H1 (cell line): ENCODE data around the gene PCDHGB5. TPM values are rescaled to one million over a fixed set of nuclear protein-coding genes. Genes with fewer than 3 reads are reported as not detected.
A peak's percentile ranks its signal among the peaks of the same experiment; 100 is the strongest.

Source experiments
- CTCF ChIA-PET: fragments of 300-600 bp; sonication (Branson Sonifier 250); formaldehyde crosslinking; loops from one replicate; lab custom pipeline; 2021; ENCODE audit not compliant: partially characterized antibody; lab: Charles Lee
- POLR2A ChIA-PET: fragments of 300-600 bp; sonication (Branson Sonifier 250); formaldehyde crosslinking; loops from one replicate; lab custom pipeline; 2021; ENCODE audit warnings: inconsistent platforms; ENCODE audit not compliant: partially characterized antibody; lab: Charles Lee
- DNase-seq, 2 experiments: peaks; one replicate each; pipeline versions ENCODE4 v3.0.0 to v3.0.0-alpha.2; 2010 to 2022; ENCODE audit warnings: low spot score in 2 of 2, low read depth in 1 of 2, mixed read lengths in 1 of 2
- FAIRE-seq: peaks from 2 replicates; lab custom pipeline; 2011; peaks lifted over from hg19 to GRCh38; lab: Jason Lieb, UNC
- H2AFZ ChIP-seq: 2 replicates; pipeline ENCODE4 v1.8.1; 2012; ENCODE audit warnings: low read length, inconsistent platforms
- H2AK5ac ChIP-seq: 2 replicates; pipeline ENCODE4 v1.6.1; 2013; ENCODE audit warnings: low read depth, low read length
- H2BK120ac ChIP-seq: replicated peaks from 2 replicates; pipeline ENCODE3; 2013; ENCODE audit warnings: low read depth, low read length, inconsistent platforms
- H2BK12ac ChIP-seq: 2 replicates; pipeline ENCODE4 v1.6.1; 2013; ENCODE audit warnings: low read depth, low read length
- H2BK15ac ChIP-seq: 2 replicates; pipeline ENCODE4 v1.6.1; 2013; ENCODE audit warnings: low read length
- H2BK20ac ChIP-seq: 2 replicates; pipeline ENCODE4 v1.6.1; 2013; ENCODE audit warnings: low read length
- H2BK5ac ChIP-seq: 2 replicates; pipeline ENCODE4 v1.6.1; 2013; ENCODE audit warnings: low read depth, low read length
- H3K14ac ChIP-seq: 2 replicates; pipeline ENCODE4 v1.6.1; 2013; ENCODE audit warnings: inconsistent platforms; ENCODE audit not compliant: insufficient read length
- H3K18ac ChIP-seq: 2 replicates; pipeline ENCODE4 v1.6.1; 2013; ENCODE audit warnings: low read length; ENCODE audit errors: extremely low read depth
- H3K23ac ChIP-seq: 2 replicates; pipeline ENCODE4 v1.6.1; 2013; ENCODE audit warnings: inconsistent platforms; ENCODE audit not compliant: insufficient read length
- H3K23me2 ChIP-seq: 2 replicates; pipeline ENCODE4 v1.6.1; 2013; ENCODE audit warnings: low read depth, low read length
- H3K27ac ChIP-seq: 2 replicates; pipeline ENCODE4 v1.6.1; 2011; ENCODE audit warnings: low read depth, low read length, inconsistent platforms
- H3K27me3 ChIP-seq, 4 experiments: replicated peaks in 1 of 4; 1 replicate in 1 of 4; 2 replicates in 3 of 4; pipeline versions ENCODE4 v1.6.1 to v1.8.1; 2011 to 2013; ENCODE audit warnings: low read length in 3 of 4, mild to moderate bottlenecking in 3 of 4, inconsistent platforms in 2 of 4, mixed read lengths in 2 of 4, moderate library complexity in 1 of 4; ENCODE audit not compliant: control insufficient read depth in 3 of 4, insufficient read depth in 3 of 4; ENCODE audit errors: extremely low read depth in 1 of 4
- H3K36me3 ChIP-seq, 4 experiments: 2 replicates each; pipeline versions ENCODE4 v1.6.1 to v1.8.1; 2011 to 2013; ENCODE audit warnings: mild to moderate bottlenecking in 4 of 4, low read length in 3 of 4, moderate library complexity in 2 of 4, control low read depth in 1 of 4, inconsistent platforms in 1 of 4; ENCODE audit not compliant: insufficient read depth in 4 of 4, control insufficient read depth in 2 of 4
- H3K4ac ChIP-seq: replicated peaks from 2 replicates; pipeline ENCODE3; 2013; ENCODE audit warnings: low read length, low read depth, mixed read lengths, inconsistent platforms; ENCODE audit not compliant: insufficient read length
- H3K4me1 ChIP-seq, 4 experiments: replicated peaks in 1 of 4; 1 replicate in 1 of 4; 2 replicates in 3 of 4; pipeline versions ENCODE4 v1.6.1 to v1.8.1; 2011 to 2013; ENCODE audit warnings: low read length in 3 of 4, inconsistent platforms in 2 of 4, mixed read lengths in 1 of 4; ENCODE audit not compliant: insufficient read depth in 4 of 4, control insufficient read depth in 3 of 4
- H3K4me2 ChIP-seq, 2 experiments: 2 replicates each; pipeline versions ENCODE4 v1.6.1 to v1.8.1; 2011 to 2013; ENCODE audit warnings: low read depth in 2 of 2, low read length in 2 of 2, control low read depth in 1 of 2, inconsistent platforms in 1 of 2, mild to moderate bottlenecking in 1 of 2; ENCODE audit not compliant: insufficient read depth in 1 of 2
- H3K4me3 ChIP-seq, 4 experiments: fragments of 200-600, 300-600 bp in 1 of 4; sonication (generic), shearing (Covaris generic), sonication (Bioruptor Twin) in 1 of 4; 2 replicates each; pipeline versions ENCODE4 v1.5.1 to v1.8.1; 2011 to 2016; ENCODE audit warnings: low read length in 4 of 4, low read depth in 3 of 4, control low read depth in 2 of 4, inconsistent platforms in 2 of 4, mild to moderate bottlenecking in 2 of 4, mixed read lengths in 1 of 4, moderate library complexity in 1 of 4; ENCODE audit not compliant: insufficient read depth in 2 of 4; ENCODE audit errors: extremely low read depth in 1 of 4
- H3K56ac ChIP-seq: replicated peaks from 2 replicates; pipeline ENCODE3; 2013; ENCODE audit warnings: low read depth, mild to moderate bottlenecking, mixed read lengths, low read length, inconsistent platforms; ENCODE audit not compliant: insufficient read length
- H3K79me1 ChIP-seq: 2 replicates; pipeline ENCODE4 v1.6.1; 2013; ENCODE audit warnings: low read depth, low read length, control low read depth
- H3K79me2 ChIP-seq, 2 experiments: 2 replicates each; pipeline versions ENCODE4 v1.6.1 to v1.8.1; 2012 to 2013; ENCODE audit warnings: low read length in 2 of 2, mild to moderate bottlenecking in 2 of 2, inconsistent platforms in 1 of 2; ENCODE audit not compliant: insufficient read depth in 2 of 2, control insufficient read depth in 1 of 2
- H3K9ac ChIP-seq, 4 experiments: replicated peaks in 1 of 4; 1 replicate in 1 of 4; 2 replicates in 3 of 4; pipeline versions ENCODE4 v1.6.1 to v1.8.1; 2011 to 2013; ENCODE audit warnings: low read depth in 3 of 4, low read length in 3 of 4, control low read depth in 2 of 4, mild to moderate bottlenecking in 2 of 4, moderate library complexity in 2 of 4, inconsistent platforms in 1 of 4; ENCODE audit errors: extremely low read depth in 1 of 4
- H3K9me3 ChIP-seq, 2 experiments: 2 replicates each; pipeline versions ENCODE4 v1.6.1 to v1.8.1; 2012 to 2013; ENCODE audit warnings: mild to moderate bottlenecking in 2 of 2, moderate library complexity in 2 of 2, control low read depth in 1 of 2, inconsistent platforms in 1 of 2, low read depth in 1 of 2, low read length in 1 of 2, mixed read lengths in 1 of 2; ENCODE audit not compliant: insufficient read depth in 2 of 2
- H4K20me1 ChIP-seq, 2 experiments: replicated peaks in 1 of 2; 2 replicates each; pipeline versions ENCODE3 to v1.8.1; 2011 to 2013; ENCODE audit warnings: inconsistent platforms in 2 of 2, low read length in 2 of 2, mild to moderate bottlenecking in 1 of 2; ENCODE audit not compliant: insufficient read depth in 2 of 2, control insufficient read depth in 1 of 2
- H4K5ac ChIP-seq: 2 replicates; pipeline ENCODE4 v1.6.1; 2013; ENCODE audit warnings: low read length, low read depth, mixed read lengths, inconsistent platforms; ENCODE audit not compliant: insufficient read length
- H4K8ac ChIP-seq: 2 replicates; pipeline ENCODE4 v1.8.0; 2013; ENCODE audit warnings: mild to moderate bottlenecking, moderate library complexity, low read length, inconsistent platforms; ENCODE audit not compliant: insufficient read depth; ENCODE audit errors: extremely low read depth
- H4K91ac ChIP-seq: replicated peaks from 2 replicates; pipeline ENCODE3; 2013; ENCODE audit warnings: low read length, mixed read lengths, inconsistent platforms; ENCODE audit not compliant: insufficient read length
- CTCF ChIP-seq, 3 experiments: IDR thresholded peaks; 1 replicate in 2 of 3; 2 replicates in 1 of 3; pipeline versions ENCODE4 v1.5.1 to v1.6.1; 2011; ENCODE audit warnings: low read length in 3 of 3, mild to moderate bottlenecking in 3 of 3, inconsistent platforms in 2 of 3, low read depth in 1 of 3, moderate library complexity in 1 of 3; ENCODE audit not compliant: insufficient read depth in 1 of 3; ENCODE audit errors: control extremely low read depth in 1 of 3
- RAD21 ChIP-seq, 2 experiments: IDR thresholded peaks in 1 of 2; conservative IDR thresholded peaks in 1 of 2; 2 replicates each; pipeline ENCODE4 v1.6.1; 2011; ENCODE audit warnings: low read depth in 2 of 2, low read length in 2 of 2, improper control_type of control experiment in 1 of 2, inconsistent platforms in 1 of 2, mild to moderate bottlenecking in 1 of 2, moderate library complexity in 1 of 2
- TAF7 ChIP-seq: optimal IDR thresholded peaks from 2 replicates; pipeline ENCODE3; 2011; ENCODE audit warnings: low read depth, mild to moderate bottlenecking, inconsistent platforms, low read length, moderate library complexity, borderline replicate concordance
- WGBS, 2 experiments: shearing (Covaris generic) in 1 of 2; methylation state at CpG; one replicate each; pipeline versions ENCODE4 v1.1.6 to v1.1.7; 2013 to 2015; ENCODE audit warnings: low lambda C conversion rate in 2 of 2, mixed read lengths in 2 of 2, inconsistent platforms in 1 of 2, low coverage in 1 of 2, missing lambda C conversion rate in 1 of 2; ENCODE audit not compliant: insufficient replicate concordance in 2 of 2, insufficient coverage in 1 of 2, insufficient read length in 1 of 2; ENCODE audit errors: extremely low coverage in 1 of 2, missing lambda C conversion rate in 1 of 2; 5-methylcytosine and 5-hydroxymethylcytosine counted together
- polyA plus RNA-seq, 7 experiments: library from polyadenylated mRNA; depleted of rRNA in 3 of 7; stranded (reverse) in 5 of 7; unstranded in 2 of 7; fragments of >200 nt in 5 of 7; fragments of 200-250 nt in 2 of 7; gene quantifications; 1 replicate in 5 of 7; 2 replicates in 1 of 7; 4 replicates in 1 of 7; pipeline versions ENCODE4 v1.2.1 to v1.2.3, GENCODE V29; 2011 to 2013; ENCODE audit warnings: missing spikeins in 2 of 7, mixed read lengths in 2 of 7
- total RNA-seq: library from RNA; stranded (reverse); fragmentation: NEBNext Ultra II Directional; extraction: Animal tissue kit (Norgen Biotek cat#: 25700); gene quantifications from 2 replicates; pipeline ENCODE4 v1.2.1, GENCODE V29; 2021

Gene PCDHGB5
- total and polyA plus RNA-seq, 2 of the 8 experiments (the other 6 are each of a cell fraction or from before 2014, with no cell fraction given): 1.1 to 2.6 TPM

DNA sequence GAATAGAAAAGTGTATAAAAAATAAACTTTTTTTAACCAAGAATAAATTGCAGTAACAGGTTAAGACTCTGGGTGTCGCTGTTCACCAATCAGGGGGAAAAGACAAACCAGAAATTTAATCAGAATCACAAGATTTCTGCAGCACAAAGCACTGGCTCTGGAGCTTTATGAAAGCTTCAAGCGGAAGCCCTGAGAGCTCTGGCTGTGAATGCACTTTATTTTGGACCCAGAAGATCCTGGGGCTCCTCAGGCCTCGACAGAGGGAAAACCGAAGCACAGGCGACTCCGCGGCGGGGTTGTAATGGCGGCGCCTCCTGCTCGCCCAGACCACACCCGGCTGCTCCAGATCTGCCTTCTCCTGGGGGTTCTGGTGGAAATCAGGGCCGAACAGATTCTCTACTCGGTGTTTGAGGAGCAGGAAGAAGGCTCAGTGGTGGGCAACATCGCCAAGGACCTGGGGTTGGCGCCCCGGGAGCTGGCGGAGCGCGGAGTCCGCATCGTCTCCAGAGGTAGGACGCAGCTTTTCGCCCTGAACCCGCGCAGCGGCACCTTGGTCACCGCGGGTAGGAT lies 42.8 kb upstream of the PCDHGB5 start, which contains the start of gene PCDHGA4:
PCDHGA4 (plus strand) TSS at position 122 of the 570 bp plus-strand sequence; CDS start at position 209, 87 bp downstream.
- no peaks in the 10 kb centered on the region for H3K79me1 ChIP-seq
- H3K79me2 ChIP-seq: no peaks in the 10 kb centered on the region
- H3K27ac ChIP-seq: no peak within 1 kb of the TSS
- DNase-seq (no peak), FAIRE-seq (no peak)
- H4K5ac ChIP-seq: no peak within 1 kb of the TSS
- H2AFZ ChIP-seq: no peak within 1 kb of the TSS
- H3K56ac ChIP-seq: no peak within 1 kb of the TSS
- H3K14ac ChIP-seq: no peak within 1 kb of the TSS
- no peak within 1 kb of the TSS for H3K23ac ChIP-seq
- 87% methylated on average over 29 of the region's 29 CpGs; no CpG with 5 or more reads in 1 of the 2 experiments for WGBS, 2 experiments
- no peak within 1 kb of the TSS for H2BK20ac ChIP-seq
- POLR2A ChIA-PET: no interaction called here
- H3K9ac ChIP-seq: no peak within 1 kb of the TSS
- CTCF ChIA-PET: interaction anchor here (0.6 to 4.4 kb wide), 42 partner anchors 9 to 279 kb away, joined by 3 to 28 read pairs (median 5); partner anchors contain the start of genes PCDHB10, PCDHB14, PCDHB15 and PCDHB16
- TF ChIP-seq CTCF (IDR thresholded peaks at IDR 0.05; ENCODE audit: control extremely low read depth in 1 of 3, insufficient read depth in 1 of 3, low read depth in 1 of 3, low read length in 3 of 3) (peak in 2 of 3 experiments; percentile 34 to 39; a peak in 2 of 4 replicates), TAF7 (no peak), RAD21 (IDR thresholded peaks at IDR 0.05 in 1 of 2, conservative IDR thresholded peaks at IDR 0.05 in 1 of 2; ENCODE audit: low read depth in 2 of 2, low read length in 2 of 2) (peak; percentile 25 to 37)
- TF ChIP-seq, all 59 proteins: peak for 2
- Histone ChIP-seq H3K9me3 (peaks cover 35 to 44% of the 10 kb centered on the region in 2 experiments), H3K36me3 (peaks cover 0 to 13% (median 3%) of the 10 kb centered on the region in 4 experiments; a peak in 3 of 8 replicates), H3K4ac (no peak within 1 kb of the TSS), H3K23me2 (no peaks in the 10 kb centered on the region), H3K18ac (no peak within 1 kb of the TSS), H4K20me1 (no peaks in the 10 kb centered on the region), H2BK120ac (no peak within 1 kb of the TSS), H3K4me1 (peaks cover 0 to 6% (median under 1%) of the 10 kb centered on the region in 4 experiments; a peak in 1 of 7 replicates), H2BK12ac (no peak within 1 kb of the TSS), H3K27me3 (no peaks in the 10 kb centered on the region), H3K4me3 (no peak within 1 kb of the TSS), H2BK5ac (no peak within 1 kb of the TSS), H2BK15ac (no peak within 1 kb of the TSS), H4K91ac (no peak within 1 kb of the TSS), H2AK5ac (no peak within 1 kb of the TSS), H4K8ac (no peak within 1 kb of the TSS), H3K4me2 (no peak within 1 kb of the TSS)
